ENCODE results near the gene FPR3.

- TF ChIP-seq, protein P1, sequence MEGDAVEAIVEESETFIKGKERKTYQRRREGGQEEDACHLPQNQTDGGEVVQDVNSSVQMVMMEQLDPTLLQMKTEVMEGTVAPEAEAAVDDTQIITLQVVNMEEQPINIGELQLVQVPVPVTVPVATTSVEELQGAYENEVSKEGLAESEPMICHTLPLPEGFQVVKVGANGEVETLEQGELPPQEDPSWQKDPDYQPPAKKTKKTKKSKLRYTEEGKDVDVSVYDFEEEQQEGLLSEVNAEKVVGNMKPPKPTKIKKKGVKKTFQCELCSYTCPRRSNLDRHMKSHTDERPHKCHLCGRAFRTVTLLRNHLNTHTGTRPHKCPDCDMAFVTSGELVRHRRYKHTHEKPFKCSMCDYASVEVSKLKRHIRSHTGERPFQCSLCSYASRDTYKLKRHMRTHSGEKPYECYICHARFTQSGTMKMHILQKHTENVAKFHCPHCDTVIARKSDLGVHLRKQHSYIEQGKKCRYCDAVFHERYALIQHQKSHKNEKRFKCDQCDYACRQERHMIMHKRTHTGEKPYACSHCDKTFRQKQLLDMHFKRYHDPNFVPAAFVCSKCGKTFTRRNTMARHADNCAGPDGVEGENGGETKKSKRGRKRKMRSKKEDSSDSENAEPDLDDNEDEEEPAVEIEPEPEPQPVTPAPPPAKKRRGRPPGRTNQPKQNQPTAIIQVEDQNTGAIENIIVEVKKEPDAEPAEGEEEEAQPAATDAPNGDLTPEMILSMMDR (IDR thresholded peaks at IDR 0.05; ENCODE audit: insufficient read depth, low read length), result no peak
- TF ChIP-seq, protein P2, sequence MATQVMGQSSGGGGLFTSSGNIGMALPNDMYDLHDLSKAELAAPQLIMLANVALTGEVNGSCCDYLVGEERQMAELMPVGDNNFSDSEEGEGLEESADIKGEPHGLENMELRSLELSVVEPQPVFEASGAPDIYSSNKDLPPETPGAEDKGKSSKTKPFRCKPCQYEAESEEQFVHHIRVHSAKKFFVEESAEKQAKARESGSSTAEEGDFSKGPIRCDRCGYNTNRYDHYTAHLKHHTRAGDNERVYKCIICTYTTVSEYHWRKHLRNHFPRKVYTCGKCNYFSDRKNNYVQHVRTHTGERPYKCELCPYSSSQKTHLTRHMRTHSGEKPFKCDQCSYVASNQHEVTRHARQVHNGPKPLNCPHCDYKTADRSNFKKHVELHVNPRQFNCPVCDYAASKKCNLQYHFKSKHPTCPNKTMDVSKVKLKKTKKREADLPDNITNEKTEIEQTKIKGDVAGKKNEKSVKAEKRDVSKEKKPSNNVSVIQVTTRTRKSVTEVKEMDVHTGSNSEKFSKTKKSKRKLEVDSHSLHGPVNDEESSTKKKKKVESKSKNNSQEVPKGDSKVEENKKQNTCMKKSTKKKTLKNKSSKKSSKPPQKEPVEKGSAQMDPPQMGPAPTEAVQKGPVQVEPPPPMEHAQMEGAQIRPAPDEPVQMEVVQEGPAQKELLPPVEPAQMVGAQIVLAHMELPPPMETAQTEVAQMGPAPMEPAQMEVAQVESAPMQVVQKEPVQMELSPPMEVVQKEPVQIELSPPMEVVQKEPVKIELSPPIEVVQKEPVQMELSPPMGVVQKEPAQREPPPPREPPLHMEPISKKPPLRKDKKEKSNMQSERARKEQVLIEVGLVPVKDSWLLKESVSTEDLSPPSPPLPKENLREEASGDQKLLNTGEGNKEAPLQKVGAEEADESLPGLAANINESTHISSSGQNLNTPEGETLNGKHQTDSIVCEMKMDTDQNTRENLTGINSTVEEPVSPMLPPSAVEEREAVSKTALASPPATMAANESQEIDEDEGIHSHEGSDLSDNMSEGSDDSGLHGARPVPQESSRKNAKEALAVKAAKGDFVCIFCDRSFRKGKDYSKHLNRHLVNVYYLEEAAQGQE (IDR thresholded peaks at IDR 0.05; ENCODE audit: insufficient replicate concordance, low read depth), result peak; percentile 35
- TF ChIP-seq POLR2AphosphoS5 (IDR thresholded peaks at IDR 0.05; ENCODE audit: low read depth), result peak; percentile 72
- TF ChIP-seq GABPA (IDR thresholded peaks at IDR 0.05; ENCODE audit: low read depth), result peak; percentile 68
These were observed 23.4 kb upstream of the FPR3 start for GRCh38 chr19:51771376-51772130.
